ENCODE results near the gene CCER1. TPM values are rescaled to one million over a fixed set of nuclear protein-coding genes. Genes with fewer than 3 reads are reported as not detected.

Gene CCER1
- total RNA-seq, 2 experiments from 2014 or later, result not detected

DNA sequence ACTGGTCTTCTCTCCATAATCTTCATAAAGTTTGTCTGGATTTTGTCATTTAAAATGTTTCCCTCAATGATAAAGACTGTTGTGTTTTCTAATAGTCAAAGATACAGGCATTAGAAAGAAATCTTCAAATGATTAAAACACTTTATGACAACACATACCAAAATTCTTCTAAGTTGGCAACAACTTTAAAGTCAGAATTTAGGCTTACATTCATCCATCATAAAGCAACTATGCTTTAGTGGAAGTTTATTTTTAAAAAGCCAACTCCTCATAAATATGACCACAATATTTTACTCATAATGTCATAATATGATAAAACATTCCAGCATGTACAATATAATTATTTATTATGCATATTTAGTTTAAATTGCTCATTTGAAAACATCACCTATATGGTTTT lies 17.2 kb upstream of the CCER1 start:
- TF ChIP-seq, protein P1, sequence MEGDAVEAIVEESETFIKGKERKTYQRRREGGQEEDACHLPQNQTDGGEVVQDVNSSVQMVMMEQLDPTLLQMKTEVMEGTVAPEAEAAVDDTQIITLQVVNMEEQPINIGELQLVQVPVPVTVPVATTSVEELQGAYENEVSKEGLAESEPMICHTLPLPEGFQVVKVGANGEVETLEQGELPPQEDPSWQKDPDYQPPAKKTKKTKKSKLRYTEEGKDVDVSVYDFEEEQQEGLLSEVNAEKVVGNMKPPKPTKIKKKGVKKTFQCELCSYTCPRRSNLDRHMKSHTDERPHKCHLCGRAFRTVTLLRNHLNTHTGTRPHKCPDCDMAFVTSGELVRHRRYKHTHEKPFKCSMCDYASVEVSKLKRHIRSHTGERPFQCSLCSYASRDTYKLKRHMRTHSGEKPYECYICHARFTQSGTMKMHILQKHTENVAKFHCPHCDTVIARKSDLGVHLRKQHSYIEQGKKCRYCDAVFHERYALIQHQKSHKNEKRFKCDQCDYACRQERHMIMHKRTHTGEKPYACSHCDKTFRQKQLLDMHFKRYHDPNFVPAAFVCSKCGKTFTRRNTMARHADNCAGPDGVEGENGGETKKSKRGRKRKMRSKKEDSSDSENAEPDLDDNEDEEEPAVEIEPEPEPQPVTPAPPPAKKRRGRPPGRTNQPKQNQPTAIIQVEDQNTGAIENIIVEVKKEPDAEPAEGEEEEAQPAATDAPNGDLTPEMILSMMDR (IDR thresholded peaks at IDR 0.05), result no peak
- Mint-ChIP-seq H3K9me3 (no peaks in the 10 kb centered on the region), H3K36me3 (ENCODE audit: low read depth) (no peaks in the 10 kb centered on the region), H3K27ac (no peak overlapping the region), H3K4me3 (no peak overlapping the region), H3K27me3 (peaks cover 11% of the 10 kb centered on the region), H3K4me1 (ENCODE audit: low read depth) (no peaks in the 10 kb centered on the region)
- H3K9me3 ChIP-seq (ENCODE audit: control insufficient read depth in 1 of 2, insufficient read depth in 1 of 2, low read length in 2 of 2), result no peaks in the 10 kb centered on the region
- no peak for DNase-seq
- no peaks in the 10 kb centered on the region for H3K4me1 ChIP-seq (ENCODE audit: insufficient read depth, low read length)
- CTCF ChIA-PET, result no interaction called here
- H3K27ac ChIP-seq (ENCODE audit: low read depth in 1 of 2, low read length in 2 of 2), result no peak overlapping the region
- no peak overlapping the region for H3K4me3 ChIP-seq (ENCODE audit: low read length)
- intact Hi-C loops (cut with DNase I, micrococcal nuclease), result loop anchor here in 1 of 2 experiments (10.0 kb wide), 1 partner anchor 383 kb away; no protein-coding TSS in a partner anchor
- no peaks in the 10 kb centered on the region for H3K27me3 ChIP-seq (ENCODE audit: control insufficient read depth in 1 of 2, insufficient read depth in 2 of 2, low read length in 2 of 2)
- no peak for ATAC-seq (ENCODE audit: poor library complexity)
- H3K36me3 ChIP-seq (ENCODE audit: insufficient read depth, low read length), result no peaks in the 10 kb centered on the region
- POLR2A ChIA-PET, result no interaction called here

DNA sequence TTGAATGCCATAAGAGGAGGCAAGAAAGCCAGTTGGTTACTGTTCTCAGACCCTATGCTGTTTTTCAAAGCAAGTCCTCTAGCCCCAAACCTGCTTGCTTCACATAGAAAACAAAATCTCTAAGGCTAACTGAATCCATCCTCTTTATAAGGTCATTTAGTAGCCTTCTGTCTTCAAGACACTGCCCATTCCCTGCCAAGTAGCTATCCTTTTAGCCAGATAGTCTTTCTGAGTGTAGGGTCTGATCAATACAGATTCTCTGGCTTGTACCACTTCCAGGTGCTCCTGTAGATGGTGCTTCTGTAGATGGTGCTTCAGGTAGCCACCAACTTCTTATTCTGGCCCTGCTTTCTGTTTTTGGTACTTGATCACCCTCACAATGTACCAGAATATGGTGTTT lies 15.9 kb upstream of the CCER1 start:
- Histone ChIP-seq H3K27me3 (ENCODE audit: control insufficient read depth in 1 of 2, insufficient read depth in 2 of 2, low read length in 2 of 2) (no peaks in the 10 kb centered on the region), H3K4me3 (ENCODE audit: low read length) (no peak overlapping the region), H3K36me3 (ENCODE audit: insufficient read depth, low read length) (no peaks in the 10 kb centered on the region), H3K4me1 (ENCODE audit: insufficient read depth, low read length) (no peaks in the 10 kb centered on the region), H3K9me3 (ENCODE audit: control insufficient read depth in 1 of 2, insufficient read depth in 1 of 2, low read length in 2 of 2) (no peaks in the 10 kb centered on the region), H3K27ac (ENCODE audit: low read depth in 1 of 2, low read length in 2 of 2) (no peak overlapping the region)
- no peak for DNase-seq
- TF ChIP-seq, protein P1 (IDR thresholded peaks at IDR 0.05), result no peak
- ATAC-seq (ENCODE audit: poor library complexity), result no peak
- POLR2A ChIA-PET, result no interaction called here
- Mint-ChIP-seq H3K4me3 (no peak overlapping the region), H3K9me3 (no peaks in the 10 kb centered on the region), H3K27me3 (peaks cover 11% of the 10 kb centered on the region), H3K27ac (no peak overlapping the region), H3K4me1 (ENCODE audit: low read depth) (no peaks in the 10 kb centered on the region), H3K36me3 (ENCODE audit: low read depth) (no peaks in the 10 kb centered on the region)
- intact Hi-C loops (cut with DNase I, micrococcal nuclease), result loop anchor here in 1 of 2 experiments (10.0 kb wide), 1 partner anchor 384 kb away; no protein-coding TSS in a partner anchor
- CTCF ChIA-PET, result no interaction called here

DNA sequence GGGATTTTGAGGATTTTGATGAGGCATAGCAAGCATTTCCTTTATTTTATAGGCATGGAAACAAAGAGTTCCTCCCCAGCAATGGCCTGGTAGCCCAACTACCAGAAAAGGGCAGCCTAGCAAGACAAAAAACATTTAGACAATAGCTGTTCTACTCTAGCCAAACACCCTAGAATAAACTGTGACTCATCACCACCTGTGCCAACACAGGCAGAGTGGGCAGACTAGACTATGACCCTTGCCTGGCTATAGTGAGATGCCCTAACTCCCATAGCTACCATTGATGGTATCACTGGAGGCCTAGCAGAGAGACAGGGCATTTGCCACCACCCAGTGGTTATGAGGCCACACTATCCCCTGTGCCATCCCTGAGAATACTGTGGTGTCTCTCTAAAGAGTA lies 15.5 kb upstream of the CCER1 start:
- intact Hi-C loops (cut with DNase I, micrococcal nuclease), result loop anchor here in 1 of 2 experiments (10.0 kb wide), 1 partner anchor 384 kb away; no protein-coding TSS in a partner anchor
- Mint-ChIP-seq H3K36me3 (ENCODE audit: low read depth) (no peaks in the 10 kb centered on the region), H3K9me3 (no peaks in the 10 kb centered on the region), H3K4me1 (ENCODE audit: low read depth) (no peaks in the 10 kb centered on the region), H3K27ac (no peak overlapping the region), H3K4me3 (no peak overlapping the region), H3K27me3 (peaks cover 11% of the 10 kb centered on the region)
- H3K27me3 ChIP-seq (ENCODE audit: control insufficient read depth in 1 of 2, insufficient read depth in 2 of 2, low read length in 2 of 2), result no peaks in the 10 kb centered on the region
- CTCF ChIA-PET, result no interaction called here
- H3K27ac ChIP-seq (ENCODE audit: low read depth in 1 of 2, low read length in 2 of 2), result no peak overlapping the region
- H3K4me3 ChIP-seq (ENCODE audit: low read length), result no peak overlapping the region
- DNase-seq (no peak), ATAC-seq (ENCODE audit: poor library complexity) (no peak)
- TF ChIP-seq, protein P1 (IDR thresholded peaks at IDR 0.05), result no peak
- no peaks in the 10 kb centered on the region for H3K9me3 ChIP-seq (ENCODE audit: control insufficient read depth in 1 of 2, insufficient read depth in 1 of 2, low read length in 2 of 2)
- no peaks in the 10 kb centered on the region for H3K36me3 ChIP-seq (ENCODE audit: insufficient read depth, low read length)
- no peaks in the 10 kb centered on the region for H3K4me1 ChIP-seq (ENCODE audit: insufficient read depth, low read length)
- POLR2A ChIA-PET, result no interaction called here

Measured in CD4-positive, alpha-beta T cell (primary cell).